ENCODE measurements around the gene ZEB2.

DNA sequence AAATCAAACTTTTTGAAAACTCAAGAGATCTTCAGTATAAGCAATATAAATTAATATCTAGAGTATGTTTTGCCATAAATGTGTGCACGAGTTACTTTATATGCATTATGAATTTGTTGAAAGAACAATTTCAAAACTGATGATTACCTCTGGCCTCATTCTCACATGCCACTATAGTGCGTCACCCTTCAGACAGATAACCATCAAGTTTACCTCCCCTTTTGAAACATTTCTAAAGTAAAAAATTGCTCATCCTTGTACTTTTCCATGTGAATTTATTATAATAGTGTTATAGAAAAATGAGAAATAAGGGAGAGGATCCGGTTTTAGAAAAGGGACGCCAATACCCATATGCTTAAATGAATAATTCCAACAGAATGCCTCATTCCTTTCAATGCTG is 38.3 kb downstream of the ZEB2 start:
- TF ChIP-seq CTCF (conservative IDR thresholded peaks at IDR 0.05; ENCODE audit: low read length) (no peak), EZH2phosphoT487 (IDR thresholded peaks at IDR 0.05; ENCODE audit: borderline replicate concordance, low read depth, low read length) (no peak)

Data from OCI-LY7 (cell line).